H1 (cell line): ENCODE results near the gene GOLGA8A. TPM values are rescaled to one million over a fixed set of nuclear protein-coding genes. Genes with fewer than 3 reads are reported as not detected.

Source experiments
- CTCF ChIA-PET: fragments of 300-600 bp; sonication (Branson Sonifier 250); formaldehyde crosslinking; loops from one replicate; lab custom pipeline; 2021; ENCODE audit not compliant: partially characterized antibody; lab: Charles Lee
- POLR2A ChIA-PET: fragments of 300-600 bp; sonication (Branson Sonifier 250); formaldehyde crosslinking; loops from one replicate; lab custom pipeline; 2021; ENCODE audit warnings: inconsistent platforms; ENCODE audit not compliant: partially characterized antibody; lab: Charles Lee
- DNase-seq, 2 experiments: peaks; one replicate each; pipeline versions ENCODE4 v3.0.0 to v3.0.0-alpha.2; 2010 to 2022; ENCODE audit warnings: low spot score in 2 of 2, low read depth in 1 of 2, mixed read lengths in 1 of 2
- FAIRE-seq: peaks from 2 replicates; lab custom pipeline; 2011; peaks lifted over from hg19 to GRCh38; lab: Jason Lieb, UNC
- H2AFZ ChIP-seq: 2 replicates; pipeline ENCODE4 v1.8.1; 2012; ENCODE audit warnings: low read length, inconsistent platforms
- H2AK5ac ChIP-seq: 2 replicates; pipeline ENCODE4 v1.6.1; 2013; ENCODE audit warnings: low read depth, low read length
- H2BK120ac ChIP-seq: replicated peaks from 2 replicates; pipeline ENCODE3; 2013; ENCODE audit warnings: low read depth, low read length, inconsistent platforms
- H2BK12ac ChIP-seq: 2 replicates; pipeline ENCODE4 v1.6.1; 2013; ENCODE audit warnings: low read depth, low read length
- H2BK15ac ChIP-seq: 2 replicates; pipeline ENCODE4 v1.6.1; 2013; ENCODE audit warnings: low read length
- H2BK20ac ChIP-seq: 2 replicates; pipeline ENCODE4 v1.6.1; 2013; ENCODE audit warnings: low read length
- H2BK5ac ChIP-seq: 2 replicates; pipeline ENCODE4 v1.6.1; 2013; ENCODE audit warnings: low read depth, low read length
- H3K14ac ChIP-seq: 2 replicates; pipeline ENCODE4 v1.6.1; 2013; ENCODE audit warnings: inconsistent platforms; ENCODE audit not compliant: insufficient read length
- H3K18ac ChIP-seq: 2 replicates; pipeline ENCODE4 v1.6.1; 2013; ENCODE audit warnings: low read length; ENCODE audit errors: extremely low read depth
- H3K23ac ChIP-seq: 2 replicates; pipeline ENCODE4 v1.6.1; 2013; ENCODE audit warnings: inconsistent platforms; ENCODE audit not compliant: insufficient read length
- H3K23me2 ChIP-seq: 2 replicates; pipeline ENCODE4 v1.6.1; 2013; ENCODE audit warnings: low read depth, low read length
- H3K27ac ChIP-seq: 2 replicates; pipeline ENCODE4 v1.6.1; 2011; ENCODE audit warnings: low read depth, low read length, inconsistent platforms
- H3K27me3 ChIP-seq, 4 experiments: replicated peaks in 1 of 4; 1 replicate in 1 of 4; 2 replicates in 3 of 4; pipeline versions ENCODE4 v1.6.1 to v1.8.1; 2011 to 2013; ENCODE audit warnings: low read length in 3 of 4, mild to moderate bottlenecking in 3 of 4, inconsistent platforms in 2 of 4, mixed read lengths in 2 of 4, moderate library complexity in 1 of 4; ENCODE audit not compliant: control insufficient read depth in 3 of 4, insufficient read depth in 3 of 4; ENCODE audit errors: extremely low read depth in 1 of 4
- H3K36me3 ChIP-seq, 4 experiments: 2 replicates each; pipeline versions ENCODE4 v1.6.1 to v1.8.1; 2011 to 2013; ENCODE audit warnings: mild to moderate bottlenecking in 4 of 4, low read length in 3 of 4, moderate library complexity in 2 of 4, control low read depth in 1 of 4, inconsistent platforms in 1 of 4; ENCODE audit not compliant: insufficient read depth in 4 of 4, control insufficient read depth in 2 of 4
- H3K4ac ChIP-seq: replicated peaks from 2 replicates; pipeline ENCODE3; 2013; ENCODE audit warnings: low read length, low read depth, mixed read lengths, inconsistent platforms; ENCODE audit not compliant: insufficient read length
- H3K4me1 ChIP-seq, 4 experiments: replicated peaks in 1 of 4; 1 replicate in 1 of 4; 2 replicates in 3 of 4; pipeline versions ENCODE4 v1.6.1 to v1.8.1; 2011 to 2013; ENCODE audit warnings: low read length in 3 of 4, inconsistent platforms in 2 of 4, mixed read lengths in 1 of 4; ENCODE audit not compliant: insufficient read depth in 4 of 4, control insufficient read depth in 3 of 4
- H3K4me2 ChIP-seq, 2 experiments: 2 replicates each; pipeline versions ENCODE4 v1.6.1 to v1.8.1; 2011 to 2013; ENCODE audit warnings: low read depth in 2 of 2, low read length in 2 of 2, control low read depth in 1 of 2, inconsistent platforms in 1 of 2, mild to moderate bottlenecking in 1 of 2; ENCODE audit not compliant: insufficient read depth in 1 of 2
- H3K4me3 ChIP-seq, 4 experiments: fragments of 200-600, 300-600 bp in 1 of 4; sonication (generic), shearing (Covaris generic), sonication (Bioruptor Twin) in 1 of 4; 2 replicates each; pipeline versions ENCODE4 v1.5.1 to v1.8.1; 2011 to 2016; ENCODE audit warnings: low read length in 4 of 4, low read depth in 3 of 4, control low read depth in 2 of 4, inconsistent platforms in 2 of 4, mild to moderate bottlenecking in 2 of 4, mixed read lengths in 1 of 4, moderate library complexity in 1 of 4; ENCODE audit not compliant: insufficient read depth in 2 of 4; ENCODE audit errors: extremely low read depth in 1 of 4
- H3K56ac ChIP-seq: replicated peaks from 2 replicates; pipeline ENCODE3; 2013; ENCODE audit warnings: low read depth, mild to moderate bottlenecking, mixed read lengths, low read length, inconsistent platforms; ENCODE audit not compliant: insufficient read length
- H3K79me1 ChIP-seq: 2 replicates; pipeline ENCODE4 v1.6.1; 2013; ENCODE audit warnings: low read depth, low read length, control low read depth
- H3K79me2 ChIP-seq, 2 experiments: 2 replicates each; pipeline versions ENCODE4 v1.6.1 to v1.8.1; 2012 to 2013; ENCODE audit warnings: low read length in 2 of 2, mild to moderate bottlenecking in 2 of 2, inconsistent platforms in 1 of 2; ENCODE audit not compliant: insufficient read depth in 2 of 2, control insufficient read depth in 1 of 2
- H3K9ac ChIP-seq, 4 experiments: replicated peaks in 1 of 4; 1 replicate in 1 of 4; 2 replicates in 3 of 4; pipeline versions ENCODE4 v1.6.1 to v1.8.1; 2011 to 2013; ENCODE audit warnings: low read depth in 3 of 4, low read length in 3 of 4, control low read depth in 2 of 4, mild to moderate bottlenecking in 2 of 4, moderate library complexity in 2 of 4, inconsistent platforms in 1 of 4; ENCODE audit errors: extremely low read depth in 1 of 4
- H3K9me3 ChIP-seq, 2 experiments: 2 replicates each; pipeline versions ENCODE4 v1.6.1 to v1.8.1; 2012 to 2013; ENCODE audit warnings: mild to moderate bottlenecking in 2 of 2, moderate library complexity in 2 of 2, control low read depth in 1 of 2, inconsistent platforms in 1 of 2, low read depth in 1 of 2, low read length in 1 of 2, mixed read lengths in 1 of 2; ENCODE audit not compliant: insufficient read depth in 2 of 2
- H4K20me1 ChIP-seq, 2 experiments: replicated peaks in 1 of 2; 2 replicates each; pipeline versions ENCODE3 to v1.8.1; 2011 to 2013; ENCODE audit warnings: inconsistent platforms in 2 of 2, low read length in 2 of 2, mild to moderate bottlenecking in 1 of 2; ENCODE audit not compliant: insufficient read depth in 2 of 2, control insufficient read depth in 1 of 2
- H4K5ac ChIP-seq: 2 replicates; pipeline ENCODE4 v1.6.1; 2013; ENCODE audit warnings: low read length, low read depth, mixed read lengths, inconsistent platforms; ENCODE audit not compliant: insufficient read length
- H4K8ac ChIP-seq: 2 replicates; pipeline ENCODE4 v1.8.0; 2013; ENCODE audit warnings: mild to moderate bottlenecking, moderate library complexity, low read length, inconsistent platforms; ENCODE audit not compliant: insufficient read depth; ENCODE audit errors: extremely low read depth
- H4K91ac ChIP-seq: replicated peaks from 2 replicates; pipeline ENCODE3; 2013; ENCODE audit warnings: low read length, mixed read lengths, inconsistent platforms; ENCODE audit not compliant: insufficient read length
- BACH1 ChIP-seq: IDR thresholded peaks from 2 replicates; pipeline ENCODE4 v1.6.1; 2012; ENCODE audit warnings: low read length, improper control_type of control experiment
- CHD1 ChIP-seq: IDR thresholded peaks from 2 replicates; pipeline ENCODE4 v1.6.1; 2012; ENCODE audit warnings: low read depth, low read length, improper control_type of control experiment
- CTBP2 ChIP-seq: IDR thresholded peaks from 2 replicates; pipeline ENCODE4 v1.7.0; 2011; ENCODE audit warnings: borderline replicate concordance, mild to moderate bottlenecking, moderate library complexity, mixed read lengths, low read length; ENCODE audit not compliant: insufficient read depth, insufficient read length
- HDAC2 ChIP-seq, 2 experiments: fragments of 300-600 bp in 1 of 2; sonication (generic) in 1 of 2; IDR thresholded peaks; 2 replicates each; pipeline ENCODE4 v1.6.1; 2011 to 2012; ENCODE audit warnings: low read depth in 2 of 2, low read length in 2 of 2, mild to moderate bottlenecking in 2 of 2, moderate library complexity in 2 of 2, borderline replicate concordance in 1 of 2, inconsistent platforms in 1 of 2
- SP4 ChIP-seq: IDR thresholded peaks from 2 replicates; pipeline ENCODE4 v1.6.1; 2012; ENCODE audit warnings: low read length, inconsistent platforms
- TAF1 ChIP-seq: IDR thresholded peaks from 2 replicates; pipeline ENCODE4 v1.6.1; 2011; ENCODE audit warnings: mild to moderate bottlenecking, low read depth, low read length
- TEAD4 ChIP-seq: IDR thresholded peaks from 2 replicates; pipeline ENCODE4 v1.6.1; 2012; ENCODE audit warnings: low read depth, low read length, inconsistent platforms, mixed read lengths
- ZNF274 ChIP-seq: IDR thresholded peaks from 2 replicates; pipeline ENCODE4 v1.7.0; 2012; ENCODE audit warnings: low read length, borderline replicate concordance; ENCODE audit errors: extremely low read depth
- WGBS, 2 experiments: shearing (Covaris generic) in 1 of 2; methylation state at CpG; one replicate each; pipeline versions ENCODE4 v1.1.6 to v1.1.7; 2013 to 2015; ENCODE audit warnings: low lambda C conversion rate in 2 of 2, mixed read lengths in 2 of 2, inconsistent platforms in 1 of 2, low coverage in 1 of 2, missing lambda C conversion rate in 1 of 2; ENCODE audit not compliant: insufficient replicate concordance in 2 of 2, insufficient coverage in 1 of 2, insufficient read length in 1 of 2; ENCODE audit errors: extremely low coverage in 1 of 2, missing lambda C conversion rate in 1 of 2; 5-methylcytosine and 5-hydroxymethylcytosine counted together
- polyA plus RNA-seq, 7 experiments: library from polyadenylated mRNA; depleted of rRNA in 3 of 7; stranded (reverse) in 5 of 7; unstranded in 2 of 7; fragments of >200 nt in 5 of 7; fragments of 200-250 nt in 2 of 7; gene quantifications; 1 replicate in 5 of 7; 2 replicates in 1 of 7; 4 replicates in 1 of 7; pipeline versions ENCODE4 v1.2.1 to v1.2.3, GENCODE V29; 2011 to 2013; ENCODE audit warnings: missing spikeins in 2 of 7, mixed read lengths in 2 of 7
- total RNA-seq: library from RNA; stranded (reverse); fragmentation: NEBNext Ultra II Directional; extraction: Animal tissue kit (Norgen Biotek cat#: 25700); gene quantifications from 2 replicates; pipeline ENCODE4 v1.2.1, GENCODE V29; 2021

The GOLGA8A gene
- total and polyA plus RNA-seq, 2 of the 8 experiments (the other 6 are each of a cell fraction or from before 2014, with no cell fraction given): 5.5 to 20.0 TPM

DNA sequence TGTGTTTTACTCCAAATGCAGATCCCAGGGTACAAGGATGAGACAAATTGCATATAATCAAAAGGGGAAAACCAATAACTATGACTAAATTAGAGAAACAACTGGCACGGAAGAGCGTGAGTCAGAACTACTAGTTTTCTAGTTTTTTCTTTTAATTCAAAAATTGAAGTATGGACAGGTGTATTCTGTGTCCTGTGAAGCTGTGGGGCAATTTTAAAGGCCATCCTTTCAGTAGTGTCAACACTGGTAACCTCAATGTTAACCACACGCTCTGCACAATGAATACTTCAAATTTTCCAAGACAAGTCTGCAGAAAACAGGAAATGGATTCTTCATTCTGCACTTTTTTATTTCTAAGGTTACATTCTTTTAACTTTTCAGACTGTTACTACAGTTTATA lies 32.5 kb upstream of the GOLGA8A start:
- Histone ChIP-seq H3K23me2 (0 out of 2 replicates have a peak, but pooled peaks cover 1% of the 10 kb centered on the region), H3K14ac (no peak overlapping the region), H3K4ac (no peak overlapping the region), H3K4me2 (no peak overlapping the region), H3K9ac (no peak overlapping the region), H3K9me3 (no peaks in the 10 kb centered on the region), H2BK5ac (no peak overlapping the region), H3K56ac (no peak overlapping the region), H3K23ac (no peak overlapping the region), H3K18ac (no peak overlapping the region), H3K4me1 (no peaks in the 10 kb centered on the region), H2BK15ac (no peak overlapping the region), H3K79me1 (no peaks in the 10 kb centered on the region), H2BK12ac (no peak overlapping the region), H2AFZ (no peak overlapping the region), H2BK20ac (no peak overlapping the region), H4K20me1 (no peaks in the 10 kb centered on the region), H3K79me2 (no peaks in the 10 kb centered on the region), H3K4me3 (no peak overlapping the region), H2BK120ac (no peak overlapping the region), H3K36me3 (no peaks in the 10 kb centered on the region), H2AK5ac (no peak overlapping the region), H4K5ac (no peak overlapping the region), H3K27me3 (no peaks in the 10 kb centered on the region), H4K91ac (no peak overlapping the region), H4K8ac (no peak overlapping the region), H3K27ac (no peak overlapping the region)
- 90% methylated on average over 3 of the region's 3 CpGs; no CpG with 5 or more reads in 1 of the 2 experiments for WGBS, 2 experiments
- CTCF ChIA-PET: no interaction called here
- no peak for FAIRE-seq
- TF ChIP-seq TAF1: no peak
- TF ChIP-seq BACH1: no peak
- TF ChIP-seq TEAD4: no peak
- no peak for TF ChIP-seq CHD1
- TF ChIP-seq SP4: no peak
- TF ChIP-seq ZNF274: no peak
- TF ChIP-seq HDAC2 (IDR thresholded peaks at IDR 0.05; ENCODE audit: borderline replicate concordance in 1 of 2, low read depth in 2 of 2, low read length in 2 of 2): no peak
- no peak for TF ChIP-seq CTBP2
- POLR2A ChIA-PET: no interaction called here
- no peak for DNase-seq
